Epithelial cell of esophagus (primary cell): Measurements from ENCODE around the gene TUBGCP3.

Experiments
- DNase-seq: peaks from one replicate; pipeline ENCODE4 v3.0.0; 2010; ENCODE audit warnings: low read depth
- H3K4me3 ChIP-seq: 2 replicates; pipeline ENCODE4 v1.5.1; 2011; ENCODE audit warnings: mild to moderate bottlenecking, low read length, control low read depth
- CTCF ChIP-seq: IDR thresholded peaks from 2 replicates; pipeline ENCODE4 v1.5.1; 2011; ENCODE audit warnings: low read depth, mild to moderate bottlenecking, low read length, control low read depth, inconsistent platforms; ENCODE audit not compliant: insufficient read depth; ENCODE audit errors: missing control alignments

TUBGCP3 gene

GRCh38 chr13:112438094-112438493 is 149.9 kb downstream of the TUBGCP3 start:
- TF ChIP-seq CTCF: no peak
- no peak for DNase-seq
- no peak overlapping the region for H3K4me3 ChIP-seq

- DNase-seq: no peak
- TF ChIP-seq CTCF: no peak
- H3K4me3 ChIP-seq: no peak overlapping the region
Measured at GRCh38 chr13:112435973-112436372, 152.0 kb downstream of the TUBGCP3 start.
